Right lobe of liver (tissue), 6 donors: ENCODE results near the gene EML6. TPM values are rescaled to one million over a fixed set of nuclear protein-coding genes. Genes with fewer than 3 reads are reported as not detected.

Experiments
- ATAC-seq, 4 donors: fragments of 200-7000 bp; cut with Tn5 transposase; one replicate each; pipeline ENCODE4 v1.9.1; 2020; ENCODE audit warnings: mild to moderate bottlenecking in 4 of 4, moderate library complexity in 4 of 4
- DNase-seq, 3 donors: peaks; one replicate each; pipeline ENCODE4 v3.0.0-alpha.2; 2020
- H3K27ac ChIP-seq, 3 donors: fragments of 200-600 bp; one replicate each; pipeline ENCODE4 v1.8.0; 2022
- H3K27me3 ChIP-seq, 2 donors: fragments of 200-600 bp; one replicate each; pipeline ENCODE4 v1.8.0; 2022
- H3K36me3 ChIP-seq, 4 donors: fragments of 200-600 bp; sonication (generic) in 1 of 4; one replicate each; pipeline versions ENCODE4 v1.5.1 to v1.8.0; 2017 to 2022; ENCODE audit warnings: control low read depth in 1 of 4
- H3K4me1 ChIP-seq, 4 donors: fragments of 200-600 bp; sonication (generic) in 1 of 4; one replicate each; pipeline versions ENCODE4 v1.5.1 to v1.8.0; 2017 to 2022; ENCODE audit warnings: control low read depth in 1 of 4
- H3K4me3 ChIP-seq, 3 donors: fragments of 200-600 bp; one replicate each; pipeline ENCODE4 v1.8.0; 2022
- H3K9me3 ChIP-seq, 4 donors: fragments of 200-600 bp; sonication (generic) in 1 of 4; one replicate each; pipeline versions ENCODE4 v1.5.1 to v1.8.0; 2017 to 2022; ENCODE audit warnings: control low read depth in 1 of 4
- POLR2A ChIP-seq: fragments of 450-650 bp; IDR thresholded peaks from one replicate; pipeline ENCODE4 v1.6.1; 2017; ENCODE audit warnings: antibody characterized with exemption, mild to moderate bottlenecking
- WGBS: methylation state at CpG from one replicate; pipeline ENCODE4 v1.1.6; 2018; ENCODE audit warnings: low coverage, low lambda C conversion rate; ENCODE audit not compliant: insufficient coverage; ENCODE audit errors: missing lambda C conversion rate; 5-methylcytosine and 5-hydroxymethylcytosine counted together
- intact Hi-C, 2 donors: fragments of 100-400 bp; cut with DNase I; formaldehyde crosslinking; loops; one replicate each; pipeline versions ENCODE4 v1.11.2 to v1.14.1; 2022
- total RNA-seq, 6 experiments: library from RNA; depleted of rRNA in 2 of 6; stranded (reverse); fragments of >200 nt in 2 of 6; fragmentation: NEBNext Ultra II Directional in 3 of 6; extraction: Animal tissue kit (Norgen Biotek cat#: 25700) in 3 of 6; gene quantifications; one replicate each; pipeline versions ENCODE4 v1.1.0 to v1.2.4, GENCODE V29; 2016 to 2023
- TF ChIP-seq, protein P1 (sequence below), 4 donors: fragments of 200-600 bp in 3 of 4; fragments of 450-650 bp in 1 of 4; IDR thresholded peaks; one replicate each; pipeline versions ENCODE4 v1.5.1 to v1.8.0; 2016 to 2022; ENCODE audit warnings: antibody characterized with exemption in 4 of 4, mild to moderate bottlenecking in 2 of 4
- donor health status: DM: no; HTN: yes; CAD: no.
- donor health status: DM: no; HTN: no; CAD: no.
- donor health status: DM: no; HTN: no; CAD: no.
- donor health status: DM: no; HTN: yes; CAD: no.
- donor health status: DM: no; HTN: yes; CAD: no.

Gene EML6
- total RNA-seq, 6 experiments from 2014 or later: 0.82 to 2.5 (median 1.5) TPM

DNA sequence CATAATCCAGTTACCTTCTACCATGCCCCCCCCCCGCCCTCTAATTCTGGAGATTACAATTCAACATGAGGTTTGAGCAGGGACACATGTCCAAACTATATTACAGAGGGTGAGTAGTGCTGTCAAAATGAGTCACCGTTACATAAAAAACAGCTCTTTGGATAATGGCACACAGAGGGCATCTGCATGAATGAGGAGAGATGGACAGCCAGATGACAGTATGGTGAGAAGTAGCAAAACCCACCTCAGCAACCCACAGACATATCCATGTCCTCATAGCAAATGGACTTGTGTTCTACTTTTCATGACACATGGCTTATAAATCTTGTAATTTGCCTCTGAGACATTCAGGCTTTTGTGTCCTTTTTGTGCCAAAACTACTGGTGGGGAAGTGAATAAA, 132.0 kb downstream of the EML6 start:
- Histone ChIP-seq H3K9me3 (no peaks in the 10 kb centered on the region), H3K4me3 (no peak overlapping the region), H3K36me3 (no peaks in the 10 kb centered on the region), H3K27ac (no peak overlapping the region), H3K4me1 (peaks cover 0 to 15% (median 0%) of the 10 kb centered on the region in 4 donors), H3K27me3 (no peaks in the 10 kb centered on the region)
- ATAC-seq: no peak
- intact Hi-C loops: no loop called here
- DNase-seq: no peak
- 100% methylated on average over 1 of the region's 2 CpGs for WGBS
- TF ChIP-seq, protein P1, sequence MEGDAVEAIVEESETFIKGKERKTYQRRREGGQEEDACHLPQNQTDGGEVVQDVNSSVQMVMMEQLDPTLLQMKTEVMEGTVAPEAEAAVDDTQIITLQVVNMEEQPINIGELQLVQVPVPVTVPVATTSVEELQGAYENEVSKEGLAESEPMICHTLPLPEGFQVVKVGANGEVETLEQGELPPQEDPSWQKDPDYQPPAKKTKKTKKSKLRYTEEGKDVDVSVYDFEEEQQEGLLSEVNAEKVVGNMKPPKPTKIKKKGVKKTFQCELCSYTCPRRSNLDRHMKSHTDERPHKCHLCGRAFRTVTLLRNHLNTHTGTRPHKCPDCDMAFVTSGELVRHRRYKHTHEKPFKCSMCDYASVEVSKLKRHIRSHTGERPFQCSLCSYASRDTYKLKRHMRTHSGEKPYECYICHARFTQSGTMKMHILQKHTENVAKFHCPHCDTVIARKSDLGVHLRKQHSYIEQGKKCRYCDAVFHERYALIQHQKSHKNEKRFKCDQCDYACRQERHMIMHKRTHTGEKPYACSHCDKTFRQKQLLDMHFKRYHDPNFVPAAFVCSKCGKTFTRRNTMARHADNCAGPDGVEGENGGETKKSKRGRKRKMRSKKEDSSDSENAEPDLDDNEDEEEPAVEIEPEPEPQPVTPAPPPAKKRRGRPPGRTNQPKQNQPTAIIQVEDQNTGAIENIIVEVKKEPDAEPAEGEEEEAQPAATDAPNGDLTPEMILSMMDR (IDR thresholded peaks at IDR 0.05): no peak
- TF ChIP-seq POLR2A: no peak

DNA sequence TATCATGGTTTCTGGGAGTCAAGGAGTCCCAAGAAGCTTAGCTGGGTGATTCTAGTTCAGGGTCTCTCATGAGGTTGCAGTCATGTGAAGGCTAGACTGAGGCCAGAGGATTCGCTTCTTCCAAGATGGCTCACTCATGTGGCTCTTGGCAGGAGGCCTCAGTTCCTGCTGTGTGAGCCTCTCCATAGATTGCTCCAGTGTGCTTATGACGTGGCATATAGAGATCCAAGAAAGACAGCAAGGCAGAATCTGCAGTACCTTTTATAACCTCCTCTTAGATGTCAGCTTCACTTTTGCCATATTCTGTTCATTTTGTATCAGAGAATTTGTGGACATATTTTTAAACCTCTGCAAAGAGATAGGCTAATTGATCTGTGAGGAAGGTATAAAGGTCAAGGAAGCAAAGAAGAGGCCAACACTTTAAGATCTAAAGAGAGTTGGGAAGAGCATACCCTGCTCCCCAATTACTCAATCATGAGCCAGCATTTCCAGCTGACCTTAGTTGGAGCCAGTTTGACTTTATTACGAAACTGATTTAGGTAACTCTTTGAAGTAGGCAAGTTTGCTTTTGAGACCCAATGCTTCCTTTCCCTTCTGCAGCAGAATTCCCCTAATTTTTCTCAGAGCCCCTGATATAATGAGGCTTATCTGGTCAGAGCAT, 134.7 kb downstream of the EML6 start:
- H3K27ac ChIP-seq: peak overlapping the region in 1 of 3 donors; percentile 56
- TF ChIP-seq, protein P1 (IDR thresholded peaks at IDR 0.05): peak in 1 of 4 donors; percentile 34
- no peak for TF ChIP-seq POLR2A
- intact Hi-C loops: no loop called here
- no peaks in the 10 kb centered on the region for H3K36me3 ChIP-seq
- no peak for DNase-seq
- peak; percentile 83 to 95 (median 93) for ATAC-seq
- WGBS: 24% methylated on average over 2 of the region's 3 CpGs
- H3K27me3 ChIP-seq: no peaks in the 10 kb centered on the region
- peaks cover 0 to 15% (median under 1%) of the 10 kb centered on the region in 4 donors for H3K4me1 ChIP-seq
- no peaks in the 10 kb centered on the region for H3K9me3 ChIP-seq
- H3K4me3 ChIP-seq: no peak overlapping the region

DNA sequence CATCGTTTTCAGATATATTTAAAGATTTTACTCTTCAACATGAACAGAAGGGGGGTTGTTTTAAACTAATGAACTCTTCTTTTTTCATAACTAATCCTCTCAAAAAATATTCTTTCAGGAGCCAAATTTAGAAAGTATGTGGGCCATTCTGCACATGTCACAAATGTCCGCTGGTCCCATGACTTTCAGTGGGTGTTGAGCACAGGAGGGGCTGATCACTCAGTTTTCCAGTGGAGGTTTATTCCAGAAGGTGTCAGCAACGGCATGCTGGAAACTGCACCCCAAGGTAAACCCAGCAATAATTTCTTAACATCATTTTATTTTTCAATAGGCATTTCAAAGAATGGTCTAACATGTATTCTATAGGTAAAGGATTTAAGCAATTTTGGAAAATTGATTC, 136.0 kb downstream of the EML6 start:
- Histone ChIP-seq H3K4me1 (peaks cover 0 to 27% (median 6%) of the 10 kb centered on the region in 4 donors), H3K36me3 (no peaks in the 10 kb centered on the region), H3K9me3 (no peaks in the 10 kb centered on the region), H3K27ac (no peak overlapping the region), H3K4me3 (no peak overlapping the region), H3K27me3 (no peaks in the 10 kb centered on the region)
- TF ChIP-seq POLR2A: no peak
- TF ChIP-seq, protein P1 (IDR thresholded peaks at IDR 0.05): no peak
- no peak for DNase-seq
- ATAC-seq: no peak
- 86% methylated on average over 3 of the region's 3 CpGs for WGBS
- intact Hi-C loops: no loop called here

DNA sequence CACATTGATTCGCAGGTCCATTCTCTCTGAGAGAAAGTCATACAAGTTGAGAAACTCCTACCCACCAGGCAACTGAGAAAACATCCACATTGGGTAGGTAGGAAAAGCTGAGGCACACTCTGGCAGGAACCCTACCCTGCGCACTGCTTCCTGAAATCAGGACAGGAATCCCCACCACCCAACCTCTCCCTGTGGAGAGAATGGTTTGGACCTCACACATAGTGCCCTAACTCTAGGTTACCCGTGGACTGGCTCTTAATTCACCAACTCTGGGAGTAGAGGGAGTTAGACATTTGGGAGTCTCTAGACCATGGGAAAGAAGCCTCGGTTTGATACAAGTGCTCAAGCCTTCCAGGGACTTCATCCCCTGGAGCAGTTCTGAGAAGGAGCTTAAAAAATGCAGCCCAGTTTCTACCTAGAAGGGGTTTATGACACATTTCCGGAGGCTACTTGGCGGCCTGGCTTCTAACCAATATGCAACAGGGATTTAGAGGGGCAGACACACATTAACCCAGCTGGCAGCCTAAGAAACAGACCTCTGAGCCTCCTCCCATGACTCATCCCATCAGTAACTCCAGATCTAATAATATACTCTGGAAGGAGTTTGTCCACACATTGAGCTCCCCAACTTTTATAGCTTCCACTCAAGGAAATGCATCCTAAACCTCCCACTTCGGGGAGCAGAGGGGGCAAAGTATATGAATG, 136.7 kb downstream of the EML6 start:
- intact Hi-C loops: no loop called here

More for the DNA sequence above, 136.7 kb downstream of the EML6 start:
- WGBS: 83% methylated on average over 3 of the region's 7 CpGs
- no peaks in the 10 kb centered on the region for H3K27me3 ChIP-seq
- no peak overlapping the region for H3K4me3 ChIP-seq
- H3K36me3 ChIP-seq: no peaks in the 10 kb centered on the region
- peaks cover 0 to 33% (median 6%) of the 10 kb centered on the region in 4 donors for H3K4me1 ChIP-seq
- no peak for DNase-seq
- TF ChIP-seq, protein P1 (IDR thresholded peaks at IDR 0.05): no peak
- TF ChIP-seq POLR2A: no peak
- no peaks in the 10 kb centered on the region for H3K9me3 ChIP-seq
- no peak for ATAC-seq
- H3K27ac ChIP-seq: no peak overlapping the region
